ENCODE results near the gene ADAMTSL5. TPM values are rescaled to one million over a fixed set of nuclear protein-coding genes. Genes with fewer than 3 reads are reported as not detected.

Gene ADAMTSL5
- total RNA-seq, 1 experiment from 2014 or later = 2.6 TPM

DNA sequence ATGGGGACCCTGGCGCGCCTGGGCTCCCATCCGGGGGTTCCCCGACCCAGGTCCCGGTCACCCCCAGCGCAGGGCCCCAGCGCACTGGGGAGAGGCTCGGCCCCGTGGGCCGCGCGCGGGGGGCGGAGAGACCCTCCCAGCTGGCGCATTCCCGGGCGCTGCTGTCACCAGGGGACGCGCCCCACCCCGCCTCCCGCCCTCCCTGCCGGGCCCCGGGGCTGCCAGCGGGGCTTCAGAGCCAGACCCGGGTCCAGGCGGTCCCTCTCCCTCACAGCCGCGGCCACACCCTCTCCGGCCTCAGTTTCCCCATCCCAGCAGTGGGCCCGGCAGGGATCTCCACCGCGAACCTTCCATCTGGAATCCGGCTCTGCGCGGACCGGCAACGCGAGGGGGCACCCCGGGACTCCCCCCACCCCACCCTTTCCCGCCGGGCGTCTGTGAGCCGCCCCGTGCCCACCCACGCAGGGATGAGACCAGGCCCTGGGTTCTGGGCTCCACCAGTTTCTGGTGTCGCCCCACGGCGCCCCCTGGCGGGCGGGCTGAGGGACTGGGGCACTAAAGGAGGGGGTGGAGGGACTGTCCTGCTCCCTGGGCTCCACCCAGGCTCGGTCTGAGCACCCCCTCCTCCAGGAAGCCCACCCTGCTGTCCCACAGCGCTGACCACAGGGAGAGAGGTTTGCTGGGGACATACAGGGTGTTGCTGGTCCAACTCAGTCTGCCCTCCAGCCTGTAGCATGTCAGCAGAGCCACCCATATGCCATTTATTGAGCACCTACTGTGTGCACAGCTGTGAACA, 878 bp upstream of the ADAMTSL5 start:
- Histone ChIP-seq H3K27ac (peak overlapping the region; percentile 84), H3K27me3 (replicated peaks) (no peaks in the 10 kb centered on the region; the same call in none of the 2 replicates), H3K9me3 (replicated peaks) (peaks cover 2% of the 10 kb centered on the region; the same call in 1 of the 2 replicates), H3K36me3 (no peaks in the 10 kb centered on the region), H3K4me1 (replicated peaks) (peaks cover 17% of the 10 kb centered on the region), H3K4me3 (peak overlapping the region; percentile 64)
- DNase-seq (ENCODE audit: low read depth in 1 of 2, low spot score in 2 of 2) = peak; percentile 48 to 80

- Histone ChIP-seq H3K36me3 (no peaks in the 10 kb centered on the region), H3K27me3 (replicated peaks) (no peaks in the 10 kb centered on the region; the same call in 1 of the 2 replicates), H3K4me3 (no peak overlapping the region), H3K27ac (no peak overlapping the region), H3K9me3 (replicated peaks) (peaks cover 5% of the 10 kb centered on the region; the same call in 1 of the 2 replicates), H3K4me1 (replicated peaks) (peaks cover 17% of the 10 kb centered on the region)
- DNase-seq (ENCODE audit: low read depth in 1 of 2, low spot score in 2 of 2) = no peak
Measured at GRCh38 chr19:1511318-1512317, 1.2 kb downstream of the ADAMTSL5 start.

- no peak for DNase-seq (ENCODE audit: low read depth in 1 of 2, low spot score in 2 of 2)
- Histone ChIP-seq H3K36me3 (no peaks in the 10 kb centered on the region), H3K4me1 (replicated peaks) (peaks cover 17% of the 10 kb centered on the region), H3K9me3 (replicated peaks) (peaks cover 5% of the 10 kb centered on the region; the same call in 1 of the 2 replicates), H3K4me3 (no peak overlapping the region), H3K27me3 (replicated peaks) (no peaks in the 10 kb centered on the region; the same call in 1 of the 2 replicates), H3K27ac (no peak overlapping the region)
Measured at GRCh38 chr19:1510807-1511206, 2.0 kb downstream of the ADAMTSL5 start.

DNA sequence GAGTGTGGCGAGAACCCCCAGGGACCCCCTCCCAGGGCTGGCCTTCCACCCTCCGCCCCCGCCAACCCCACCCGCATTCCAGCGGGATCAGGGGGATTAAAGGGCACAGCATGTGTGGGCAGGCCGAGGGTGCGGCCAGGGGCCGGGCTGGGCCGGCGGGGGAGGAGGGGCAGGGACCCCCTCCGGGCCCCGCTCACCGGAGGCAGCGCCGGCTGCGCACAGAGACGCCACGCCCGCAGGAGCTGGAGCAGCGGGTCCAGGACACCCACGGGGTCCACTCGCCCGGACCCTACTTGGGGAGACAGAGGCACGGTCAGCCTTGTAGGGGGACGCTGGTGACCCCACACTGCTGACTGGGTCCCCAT, 2.4 kb downstream of the ADAMTSL5 start:
- H3K4me1 ChIP-seq (replicated peaks) = peaks cover 17% of the 10 kb centered on the region

GRCh38 chr19:1509602-1510441, 3.0 kb downstream of the ADAMTSL5 start:
- H3K27me3 ChIP-seq (replicated peaks) = peaks cover 3% of the 10 kb centered on the region
- peaks cover 17% of the 10 kb centered on the region for H3K4me1 ChIP-seq (replicated peaks)
- no peak overlapping the region for H3K4me3 ChIP-seq
- no peaks in the 10 kb centered on the region for H3K36me3 ChIP-seq
- H3K9me3 ChIP-seq (replicated peaks) = peaks cover 4% of the 10 kb centered on the region; the same call in 1 of the 2 replicates
- DNase-seq (ENCODE audit: low read depth in 1 of 2, low spot score in 2 of 2) = no peak
- H3K27ac ChIP-seq = no peak overlapping the region

More for the DNA sequence above, 2.4 kb downstream of the ADAMTSL5 start:
- DNase-seq (ENCODE audit: low read depth in 1 of 2, low spot score in 2 of 2) = no peak
- Histone ChIP-seq H3K4me3 (no peak overlapping the region), H3K9me3 (replicated peaks) (peaks cover 4% of the 10 kb centered on the region; the same call in 1 of the 2 replicates), H3K36me3 (no peaks in the 10 kb centered on the region), H3K27me3 (replicated peaks) (no peaks in the 10 kb centered on the region; the same call in 1 of the 2 replicates), H3K27ac (no peak overlapping the region)

DNA sequence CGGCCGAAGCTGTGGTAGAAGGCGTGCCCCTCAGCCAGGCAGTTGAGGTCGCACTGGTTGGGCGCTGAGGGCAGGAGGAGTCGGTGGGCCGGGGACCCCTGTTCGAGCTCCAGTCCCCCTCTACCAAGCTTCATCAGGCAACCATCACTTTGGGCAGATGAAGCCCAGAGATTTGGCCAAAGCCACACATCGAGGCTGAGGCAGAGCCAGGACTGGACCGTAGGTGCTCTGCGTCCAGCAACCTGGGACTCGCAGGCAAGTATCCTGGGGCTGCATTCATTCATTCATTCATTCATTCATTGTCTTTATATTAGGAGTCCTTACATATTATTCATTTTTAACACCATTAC, 4.3 kb downstream of the ADAMTSL5 start:
- Histone ChIP-seq H3K27me3 (replicated peaks) (peaks cover 17% of the 10 kb centered on the region), H3K9me3 (replicated peaks) (peaks cover 4% of the 10 kb centered on the region; the same call in 1 of the 2 replicates), H3K27ac (no peak overlapping the region), H3K36me3 (no peaks in the 10 kb centered on the region), H3K4me3 (no peak overlapping the region), H3K4me1 (replicated peaks) (peaks cover 12% of the 10 kb centered on the region)
- DNase-seq (ENCODE audit: low read depth in 1 of 2, low spot score in 2 of 2) = no peak

DNA sequence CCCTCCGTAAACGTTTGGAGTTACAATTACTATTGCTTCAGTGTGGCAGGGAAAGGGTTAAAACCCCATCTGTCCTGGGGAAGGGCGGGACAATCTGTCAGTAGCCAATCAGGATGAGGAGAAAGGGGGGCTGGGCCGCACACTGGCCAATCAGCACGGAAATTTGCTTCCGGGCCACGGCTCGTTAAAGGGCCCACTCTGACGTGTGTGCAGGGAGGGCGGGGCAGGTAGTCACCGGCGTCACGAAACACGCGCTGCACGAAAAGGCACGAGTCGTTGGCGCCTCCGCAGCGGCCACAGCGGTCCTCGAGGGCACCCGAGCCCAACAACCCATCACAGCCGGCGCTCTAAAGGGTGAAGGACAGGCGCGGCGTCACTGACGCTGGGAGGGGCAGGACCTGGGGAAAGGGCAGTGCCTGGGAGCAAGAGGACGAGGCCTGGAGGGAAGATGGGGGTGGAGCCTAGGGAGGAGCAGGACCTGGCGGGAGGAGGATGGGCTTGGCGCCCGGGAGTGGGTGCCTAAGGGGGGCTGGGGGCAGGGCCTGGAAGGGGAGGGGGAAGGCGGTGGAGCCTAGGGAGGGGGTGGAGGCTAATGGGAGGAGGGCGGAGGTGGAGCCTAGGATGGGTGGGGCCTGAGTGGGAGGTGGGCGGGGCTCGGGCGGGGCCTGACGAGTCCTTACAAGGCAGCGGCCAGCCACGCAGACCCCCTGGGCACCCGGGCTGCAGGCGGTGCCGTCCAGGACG, 4.9 kb downstream of the ADAMTSL5 start:
- H3K4me3 ChIP-seq = peak overlapping the region; percentile 27
- H3K36me3 ChIP-seq = no peaks in the 10 kb centered on the region
- peaks cover 12% of the 10 kb centered on the region for H3K4me1 ChIP-seq (replicated peaks)
- H3K27ac ChIP-seq = no peak overlapping the region
- peaks cover 22% of the 10 kb centered on the region for H3K27me3 ChIP-seq (replicated peaks)
- H3K9me3 ChIP-seq (replicated peaks) = peaks cover 4% of the 10 kb centered on the region; the same call in 1 of the 2 replicates
- peak; percentile 94 to 96 for DNase-seq (ENCODE audit: low read depth in 1 of 2, low spot score in 2 of 2)

DNA sequence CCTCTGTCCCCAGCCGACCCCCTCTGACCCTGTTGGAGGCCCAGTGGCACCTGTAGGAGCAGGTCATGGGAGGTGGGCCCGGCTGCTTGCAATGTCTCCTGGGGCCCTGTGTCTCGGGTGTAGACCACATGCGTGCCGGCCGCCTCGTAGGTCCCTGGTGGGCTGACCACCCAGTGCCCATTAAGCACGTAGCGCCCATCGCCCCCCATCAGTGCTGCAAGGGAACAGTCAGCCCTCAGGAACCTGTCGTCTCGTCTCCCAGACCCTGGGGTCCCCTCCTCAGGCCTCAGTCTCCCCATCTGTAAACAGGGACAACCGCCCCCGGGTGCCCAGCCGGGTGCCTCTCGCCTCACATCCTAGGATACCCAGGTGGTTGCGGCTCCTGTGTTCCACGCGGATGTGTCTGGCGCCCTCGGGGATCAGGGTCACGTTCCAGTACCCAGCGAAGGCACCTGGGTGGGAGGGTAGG, 5.6 kb downstream of the ADAMTSL5 start:
- peaks cover 29% of the 10 kb centered on the region for H3K27me3 ChIP-seq (replicated peaks)
- H3K9me3 ChIP-seq (replicated peaks) = peaks cover 4% of the 10 kb centered on the region; the same call in 1 of the 2 replicates
- no peak overlapping the region for H3K4me3 ChIP-seq
- H3K36me3 ChIP-seq = no peaks in the 10 kb centered on the region
- peaks cover 7% of the 10 kb centered on the region; the same call in 1 of the 2 replicates for H3K4me1 ChIP-seq (replicated peaks)
- DNase-seq (ENCODE audit: low read depth in 1 of 2, low spot score in 2 of 2) = no peak
- no peak overlapping the region for H3K27ac ChIP-seq

GRCh38 chr19:1505991-1506881, 6.6 kb downstream of the ADAMTSL5 start:
- H3K27me3 ChIP-seq (replicated peaks) = peaks cover 39% of the 10 kb centered on the region
- H3K4me1 ChIP-seq (replicated peaks) = peaks cover 7% of the 10 kb centered on the region; the same call in 1 of the 2 replicates
- H3K36me3 ChIP-seq = no peaks in the 10 kb centered on the region
- no peak overlapping the region for H3K4me3 ChIP-seq
- H3K27ac ChIP-seq = no peak overlapping the region
- peaks cover 4% of the 10 kb centered on the region; the same call in 1 of the 2 replicates for H3K9me3 ChIP-seq (replicated peaks)
- DNase-seq (ENCODE audit: low read depth in 1 of 2, low spot score in 2 of 2) = no peak

DNA sequence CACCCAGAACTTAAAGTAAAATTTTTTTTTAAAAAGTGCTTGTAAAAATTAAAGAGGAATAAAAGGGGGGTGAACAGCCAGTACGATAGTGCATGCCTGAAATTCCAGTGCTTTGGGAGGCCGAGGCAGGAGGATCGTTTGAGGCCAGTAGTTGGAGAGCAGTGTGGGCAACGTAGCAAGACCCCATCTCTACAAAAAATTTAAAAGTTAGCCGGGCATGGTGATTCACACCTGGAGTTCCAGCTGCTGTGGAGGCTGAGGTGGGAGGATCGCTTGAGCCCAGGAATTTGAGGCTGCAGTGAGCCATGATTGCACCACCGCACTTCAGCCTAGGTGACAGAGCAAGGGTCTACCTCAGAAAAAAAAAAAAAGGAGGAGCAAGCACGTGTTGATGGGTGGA, 7.8 kb downstream of the ADAMTSL5 start:
- no peak overlapping the region for H3K4me3 ChIP-seq
- H3K27me3 ChIP-seq (replicated peaks) = peaks cover 42% of the 10 kb centered on the region
- H3K27ac ChIP-seq = no peak overlapping the region
- no peaks in the 10 kb centered on the region for H3K36me3 ChIP-seq
- H3K4me1 ChIP-seq (replicated peaks) = peaks cover 7% of the 10 kb centered on the region; the same call in 1 of the 2 replicates
- H3K9me3 ChIP-seq (replicated peaks) = peaks cover 4% of the 10 kb centered on the region; the same call in 1 of the 2 replicates
- no peak for DNase-seq (ENCODE audit: low read depth in 1 of 2, low spot score in 2 of 2)

- no peaks in the 10 kb centered on the region for H3K36me3 ChIP-seq
- no peak for DNase-seq (ENCODE audit: low read depth in 1 of 2, low spot score in 2 of 2)
- H3K27me3 ChIP-seq (replicated peaks) = peaks cover 42% of the 10 kb centered on the region
- H3K9me3 ChIP-seq (replicated peaks) = peaks cover 4% of the 10 kb centered on the region; the same call in 1 of the 2 replicates
- no peak overlapping the region for H3K4me3 ChIP-seq
- peaks cover 7% of the 10 kb centered on the region; the same call in 1 of the 2 replicates for H3K4me1 ChIP-seq (replicated peaks)
- H3K27ac ChIP-seq = no peak overlapping the region
Measured at GRCh38 chr19:1503925-1504773, 8.7 kb downstream of the ADAMTSL5 start.

All from SJSA1 (cell line).